HG03558 (cell line): ENCODE measurements around the gene PPP3CA.

ENCODE experiments used
- ATAC-seq: cut with Tn5 transposase; IDR thresholded peaks from one replicate; pipeline ENCODE4 v1.9.1; 2021; ENCODE audit warnings: moderate number of reproducible peaks; ENCODE audit not compliant: unreplicated experiment; ENCODE audit errors: extremely low read depth

PPP3CA gene

GRCh38 chr4:101291198-101291597 lies 56.1 kb downstream of the PPP3CA start:
- ATAC-seq: no peak

- ATAC-seq: no peak
These were observed 56.7 kb downstream of the PPP3CA start for GRCh38 chr4:101290654-101291053.

DNA sequence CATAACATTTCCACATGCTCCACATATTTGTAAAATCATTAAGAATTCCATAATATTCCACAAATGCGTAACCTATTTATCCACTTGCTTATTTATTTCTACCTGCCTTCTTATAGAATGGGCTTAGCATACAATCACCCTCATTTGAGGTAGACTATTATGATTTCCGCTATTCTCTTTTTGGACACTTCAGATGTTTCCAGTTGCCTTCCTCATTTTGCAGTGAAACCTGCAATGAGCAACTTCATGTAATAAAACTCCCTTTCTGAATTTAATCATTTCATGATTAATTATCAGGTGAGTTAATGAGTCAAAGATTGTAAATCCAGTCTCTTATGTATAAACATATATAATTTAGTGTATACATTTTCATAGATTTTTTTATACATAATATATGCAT lies 58.0 kb downstream of the PPP3CA start:
- ATAC-seq: no peak

- no peak for ATAC-seq
These were observed 58.8 kb downstream of the PPP3CA start for GRCh38 chr4:101288365-101289145.

- ATAC-seq: no peak
These were observed 60.0 kb downstream of the PPP3CA start for GRCh38 chr4:101287324-101287723.

GRCh38 chr4:101286663-101287062 lies 60.7 kb downstream of the PPP3CA start:
- ATAC-seq: no peak

DNA sequence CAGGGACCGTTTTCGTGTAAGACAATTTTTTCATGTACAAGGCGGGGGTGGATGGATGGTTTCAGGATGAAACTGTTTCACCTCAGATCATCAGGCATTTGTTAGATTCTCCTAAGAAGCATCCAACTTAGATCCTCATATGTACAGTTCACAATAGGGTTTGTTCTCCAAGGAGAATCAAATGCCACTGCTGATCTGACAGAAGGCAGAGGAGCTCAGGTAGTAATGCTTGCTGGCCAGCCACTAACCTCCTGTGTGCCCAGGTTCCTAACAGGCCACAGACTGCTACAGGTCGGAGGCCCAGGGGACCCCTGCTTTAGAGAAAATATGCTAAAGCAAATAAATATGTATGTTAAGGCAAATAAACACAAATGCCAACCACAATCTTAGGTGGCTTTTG lies 61.3 kb downstream of the PPP3CA start:
- no peak for ATAC-seq

GRCh38 chr4:101284546-101284945 lies 62.8 kb downstream of the PPP3CA start:
- no peak for ATAC-seq

DNA sequence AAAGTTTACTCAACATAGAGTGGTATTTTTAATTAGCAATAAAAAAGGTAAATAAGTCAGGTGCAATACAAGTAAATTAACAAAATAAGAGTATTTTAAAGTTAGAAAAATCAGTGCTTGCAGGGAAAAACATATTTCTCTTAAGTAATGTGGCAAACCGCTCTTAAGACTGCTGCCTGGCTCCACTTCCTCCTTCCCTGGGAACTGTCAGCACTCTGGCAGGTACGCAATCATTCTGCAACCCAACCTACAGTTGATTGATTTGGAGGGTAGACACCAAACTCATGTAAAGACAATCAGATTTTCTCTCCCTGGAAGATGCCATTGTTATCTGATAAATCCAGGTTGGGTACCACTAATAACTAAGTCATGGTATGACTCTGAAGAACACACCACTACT lies 63.9 kb downstream of the PPP3CA start:
- no peak for ATAC-seq

DNA sequence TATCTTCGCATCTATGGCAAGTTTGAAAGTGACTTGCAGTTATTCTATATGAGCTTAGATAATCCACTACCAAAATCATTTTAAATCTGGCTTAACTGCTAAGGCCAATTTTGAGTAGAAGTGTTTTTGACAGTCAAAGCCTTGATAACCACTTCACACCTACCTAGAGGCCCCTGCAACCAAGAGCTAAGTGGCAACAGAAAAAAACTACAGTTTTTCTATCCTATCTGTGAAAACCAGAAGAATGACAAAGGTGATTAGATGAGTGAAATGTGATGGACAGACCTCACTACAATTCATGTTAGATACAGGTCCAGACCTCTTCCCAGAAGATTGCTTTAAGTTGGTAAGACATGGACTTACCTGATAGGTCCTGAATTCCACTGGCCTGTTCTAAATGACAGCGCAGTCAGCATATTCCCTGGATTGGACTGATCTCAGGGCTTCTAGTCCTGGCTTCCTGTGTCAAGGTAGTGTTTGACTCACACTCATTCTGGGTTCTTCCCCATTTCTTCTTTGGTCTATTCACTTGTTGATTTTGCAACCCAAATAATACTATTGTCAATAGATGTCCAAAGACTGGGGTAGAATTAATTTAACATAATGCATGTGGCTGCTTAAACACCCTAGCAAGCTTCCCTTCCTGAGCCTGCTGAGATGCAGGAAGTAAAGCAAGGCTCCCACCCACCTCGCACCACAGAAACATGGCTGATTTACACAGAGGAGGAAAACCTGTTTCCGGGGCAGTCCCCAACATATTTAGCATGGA lies 65.1 kb downstream of the PPP3CA start:
- ATAC-seq: no peak

- ATAC-seq: no peak
These were observed 66.3 kb downstream of the PPP3CA start for GRCh38 chr4:101280866-101281600.

GRCh38 chr4:101279377-101279871 lies 67.9 kb downstream of the PPP3CA start:
- no peak for ATAC-seq

DNA sequence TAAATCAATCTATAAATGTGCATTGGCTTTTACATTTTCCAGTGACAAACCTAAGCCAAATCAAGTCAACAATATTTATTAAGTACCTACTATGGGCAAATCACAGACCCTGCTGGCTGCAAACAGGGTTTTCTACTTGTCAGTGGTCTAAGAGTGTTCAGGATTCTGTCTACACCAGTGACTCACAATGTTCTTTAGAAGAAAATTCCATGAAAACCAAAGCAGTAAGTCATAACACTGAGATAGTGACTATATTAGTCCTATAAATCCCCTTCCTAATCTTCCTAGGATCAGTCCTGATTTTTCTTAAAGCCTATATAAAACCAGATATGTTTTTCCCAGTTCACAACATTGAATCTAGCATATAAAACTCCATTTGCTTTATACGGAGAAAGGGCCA lies 69.7 kb downstream of the PPP3CA start:
- no peak for ATAC-seq

- no peak for ATAC-seq
These were observed 70.7 kb downstream of the PPP3CA start for GRCh38 chr4:101276661-101277060.

- ATAC-seq: no peak
These were observed 72.2 kb downstream of the PPP3CA start for GRCh38 chr4:101274888-101275752.

DNA sequence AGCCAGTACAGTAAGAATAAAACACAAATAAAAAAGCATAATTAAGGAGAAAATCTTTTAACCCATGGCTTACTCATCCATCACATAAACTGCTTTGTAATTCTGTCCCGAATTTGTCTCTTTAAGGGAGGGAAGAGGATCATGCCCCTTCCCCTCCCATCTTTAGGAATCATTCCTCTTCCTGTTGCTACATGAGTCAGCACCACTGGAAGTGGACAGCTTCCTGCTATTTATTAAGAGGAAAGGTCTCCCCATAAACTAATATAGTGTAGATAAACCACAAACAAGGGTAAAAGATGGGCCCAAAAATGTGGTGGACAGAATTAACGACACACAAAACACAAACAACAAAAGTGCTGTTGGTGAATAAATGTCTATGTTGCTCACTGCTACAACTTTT lies 75.8 kb downstream of the PPP3CA start:
- ATAC-seq: no peak

DNA sequence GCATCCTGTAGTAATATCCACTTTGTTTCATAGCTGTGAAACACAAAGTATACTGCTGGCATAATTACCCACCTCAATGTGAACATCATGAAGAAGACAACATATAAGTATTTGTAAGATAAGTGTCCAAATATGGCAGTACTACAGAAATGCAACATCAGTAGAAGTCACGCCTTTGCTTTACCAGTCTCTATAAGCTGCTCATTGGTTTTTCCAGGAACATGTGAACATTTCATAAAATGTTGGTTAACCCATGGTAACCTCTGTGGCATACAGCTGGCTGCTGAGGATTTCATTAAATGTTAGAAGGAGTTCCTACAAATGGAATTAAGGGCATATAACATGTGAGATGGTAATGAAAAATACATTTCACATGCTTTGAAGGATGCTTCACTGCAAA lies 77.6 kb downstream of the PPP3CA start:
- no peak for ATAC-seq

DNA sequence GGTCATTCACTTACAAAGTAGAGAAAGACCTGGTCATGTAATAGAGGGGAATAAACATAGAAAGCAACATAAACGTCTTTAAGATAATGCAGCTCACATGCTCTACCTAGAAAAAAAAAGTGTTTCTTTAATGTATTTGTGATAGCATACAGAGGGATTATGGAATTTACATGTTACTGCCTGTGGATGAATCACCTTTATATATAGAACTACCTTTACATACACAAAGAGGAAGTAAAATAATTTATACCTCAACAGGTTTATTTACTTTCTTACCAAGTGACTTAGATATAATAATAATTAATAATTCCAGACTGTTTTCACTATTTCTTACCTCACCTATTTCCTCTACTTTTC lies 81.5 kb downstream of the PPP3CA start:
- no peak for ATAC-seq

DNA sequence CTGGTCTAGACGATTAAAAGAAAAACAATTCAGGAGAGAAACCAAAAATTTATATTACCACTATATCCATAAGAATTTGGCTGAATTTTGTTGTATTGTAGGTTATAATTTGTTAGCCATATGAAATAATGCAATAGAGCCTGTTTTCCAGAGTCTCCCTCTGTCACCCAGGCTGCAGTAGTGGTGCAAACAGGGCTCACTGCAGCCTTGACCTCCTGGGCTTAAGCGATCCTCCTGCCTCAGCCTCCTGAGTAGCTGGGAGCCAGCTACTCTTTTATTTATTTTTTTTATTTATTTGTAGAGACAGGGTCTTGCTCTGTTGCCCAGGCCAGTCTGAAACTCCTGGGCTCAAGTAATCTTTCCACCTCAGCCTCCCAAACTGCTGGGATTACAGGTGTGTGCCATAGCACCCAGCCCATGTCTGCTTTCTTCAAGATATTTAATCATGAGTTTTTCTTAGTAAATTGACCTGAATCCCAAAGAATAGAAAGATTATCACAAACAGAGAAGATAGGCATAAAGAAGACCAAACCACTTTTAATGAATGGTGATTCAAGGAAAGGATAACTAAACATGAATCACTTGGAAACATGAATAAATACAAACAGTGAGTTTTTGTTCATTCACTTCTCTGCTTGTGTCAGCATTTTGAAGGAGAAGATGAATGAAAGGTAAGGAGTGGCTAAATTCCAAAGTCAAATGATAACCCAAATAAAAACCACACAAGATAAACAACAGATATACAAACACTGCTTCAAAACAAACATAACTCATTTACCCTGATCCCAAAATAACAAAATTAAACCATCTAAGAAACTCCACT lies 82.1 kb downstream of the PPP3CA start:
- ATAC-seq: no peak
